Esophagus muscularis mucosa (tissue), 4 donors: ENCODE data around the gene SLC2A8. TPM values are rescaled to one million over a fixed set of nuclear protein-coding genes. Genes with fewer than 3 reads are reported as not detected.

ENCODE experiments used
- DNase-seq: peaks from one replicate; pipeline ENCODE4 v3.0.0-alpha.2; 2017; ENCODE audit errors: extremely low spot score
- H3K27ac ChIP-seq, 4 donors: fragments of 200-600 bp; sonication (generic); replicated peaks in 1 of 4; 1 replicate in 3 of 4; 2 replicates in 1 of 4; pipeline ENCODE4 v1.5.1; 2016 to 2019; ENCODE audit warnings: mild to moderate bottlenecking in 1 of 4
- H3K27me3 ChIP-seq, 4 donors: fragments of 200-600 bp; sonication (generic); one replicate each; pipeline versions ENCODE4 v1.5.1 to v1.6.0; 2016 to 2019
- H3K36me3 ChIP-seq, 4 donors: fragments of 200-600 bp; sonication (generic); one replicate each; pipeline ENCODE4 v1.5.1; 2016 to 2019
- H3K4me1 ChIP-seq, 4 donors: fragments of 200-600 bp; sonication (generic); one replicate each; pipeline ENCODE4 v1.5.1; 2016 to 2019
- H3K4me3 ChIP-seq, 4 donors: fragments of 200-600 bp; sonication (generic); 1 replicate in 2 of 4; 2 replicates in 2 of 4; pipeline ENCODE4 v1.5.1; 2016 to 2019; ENCODE audit warnings: mild to moderate bottlenecking in 4 of 4, moderate library complexity in 1 of 4
- H3K9me3 ChIP-seq, 4 donors: fragments of 200-600 bp; sonication (generic); 1 replicate in 3 of 4; 2 replicates in 1 of 4; pipeline ENCODE4 v1.5.1; 2016 to 2019
- CTCF ChIP-seq, 3 experiments: fragments of 200-600 bp in 2 of 3; fragments of 450-650 bp in 1 of 3; sonication (generic) in 2 of 3; IDR thresholded peaks; one replicate each; pipeline ENCODE4 v1.5.1; 2017 to 2019; ENCODE audit warnings: antibody characterized with exemption in 3 of 3, mild to moderate bottlenecking in 2 of 3, moderate library complexity in 1 of 3
- EP300 ChIP-seq: sonication (generic); formaldehyde crosslinking; IDR thresholded peaks from one replicate; pipeline ENCODE4 v1.6.1; 2017; ENCODE audit warnings: antibody characterized with exemption
- POLR2A ChIP-seq: fragments of 450-650 bp; IDR thresholded peaks from one replicate; pipeline ENCODE4 v1.6.1; 2017; ENCODE audit warnings: antibody characterized with exemption, moderate library complexity, mild to moderate bottlenecking, low read depth
- POLR2AphosphoS5 ChIP-seq, 2 donors: sonication (generic); formaldehyde crosslinking; IDR thresholded peaks; one replicate each; pipeline ENCODE4 v1.6.1; 2017; ENCODE audit warnings: antibody characterized with exemption in 2 of 2
- WGBS: methylation state at CpG from one replicate; pipeline ENCODE4 v1.1.5; 2018; 5-methylcytosine and 5-hydroxymethylcytosine counted together
- intact Hi-C: fragments of 100-400 bp; cut with DNase I; formaldehyde crosslinking; loops from one replicate; pipeline ENCODE4 v1.15.1; 2023
- total RNA-seq, 4 donors: library from RNA; depleted of rRNA; stranded (reverse); fragments of >200 nt; gene quantifications; one replicate each; pipeline versions ENCODE4 v1.1.0 to v1.2.1, GENCODE V29; 2016

Gene SLC2A8
- total RNA-seq, 4 donors from 2014 or later, result 27.0 to 34.5 (median 31.7) TPM

DNA sequence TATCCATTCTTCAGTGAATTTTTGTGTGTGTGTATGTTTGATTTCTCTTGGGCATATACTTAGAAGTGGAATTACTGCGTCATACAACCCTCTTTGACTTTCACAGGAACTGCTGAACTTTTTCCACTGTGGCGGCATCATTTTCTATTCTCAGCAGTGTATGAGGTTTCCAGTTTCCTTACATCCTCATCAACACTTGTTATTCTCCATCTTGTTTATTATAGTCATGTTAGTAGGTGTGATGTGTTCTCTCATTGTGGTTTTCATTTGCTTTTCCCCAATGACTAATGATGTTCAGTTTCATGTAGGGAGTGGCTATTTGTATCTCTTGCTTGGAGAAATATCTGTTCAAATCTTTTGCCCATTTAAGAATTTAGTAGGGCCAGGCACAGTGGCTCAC is 29.8 kb downstream of the SLC2A8 start:
- Histone ChIP-seq H3K4me1 (peaks cover 30 to 53% (median 42%) of the 10 kb centered on the region in 4 donors), H3K27me3 (no peaks in the 10 kb centered on the region), H3K36me3 (peaks cover 19 to 35% (median 33%) of the 10 kb centered on the region in 4 donors), H3K9me3 (no peaks in the 10 kb centered on the region), H3K4me3 (no peak overlapping the region), H3K27ac (no peak overlapping the region)
- intact Hi-C loops, result no loop called here
- TF ChIP-seq EP300 (no peak), CTCF (IDR thresholded peaks at IDR 0.05) (no peak), POLR2A (no peak), POLR2AphosphoS5 (IDR thresholded peaks at IDR 0.05) (no peak)
- no peak for DNase-seq
- WGBS, result 87% methylated on average over 2 of the region's 2 CpGs

DNA sequence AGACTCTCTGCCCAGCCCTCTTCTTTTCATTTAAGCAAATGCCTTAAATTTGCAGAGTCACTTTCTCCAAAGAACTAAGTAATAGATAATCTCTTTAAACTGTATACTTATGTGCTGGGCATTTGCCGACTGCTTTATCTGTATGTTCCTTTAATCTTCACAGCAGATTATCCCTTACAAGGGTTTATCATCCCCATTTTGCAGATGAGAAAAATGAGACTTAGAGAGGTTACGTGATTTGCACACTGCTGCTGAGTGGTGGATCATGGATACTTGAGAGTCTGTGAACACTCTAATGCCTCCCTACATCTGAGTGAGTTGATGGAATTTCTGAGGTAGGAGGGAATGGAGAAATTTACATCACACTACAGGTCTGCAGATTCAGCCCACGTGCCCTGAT is 31.4 kb downstream of the SLC2A8 start:
- Histone ChIP-seq H3K36me3 (peaks cover 19 to 41% (median 38%) of the 10 kb centered on the region in 4 donors), H3K27me3 (no peaks in the 10 kb centered on the region), H3K9me3 (no peaks in the 10 kb centered on the region), H3K27ac (no peak overlapping the region), H3K4me1 (peaks cover 17 to 37% (median 28%) of the 10 kb centered on the region in 4 donors), H3K4me3 (no peak overlapping the region)
- intact Hi-C loops, result no loop called here
- DNase-seq, result no peak
- no peak for TF ChIP-seq EP300
- no peak for TF ChIP-seq POLR2A
- no peak for TF ChIP-seq POLR2AphosphoS5 (IDR thresholded peaks at IDR 0.05)
- TF ChIP-seq CTCF (IDR thresholded peaks at IDR 0.05), result no peak
- WGBS, result 95% methylated on average over 3 of the region's 3 CpGs

DNA sequence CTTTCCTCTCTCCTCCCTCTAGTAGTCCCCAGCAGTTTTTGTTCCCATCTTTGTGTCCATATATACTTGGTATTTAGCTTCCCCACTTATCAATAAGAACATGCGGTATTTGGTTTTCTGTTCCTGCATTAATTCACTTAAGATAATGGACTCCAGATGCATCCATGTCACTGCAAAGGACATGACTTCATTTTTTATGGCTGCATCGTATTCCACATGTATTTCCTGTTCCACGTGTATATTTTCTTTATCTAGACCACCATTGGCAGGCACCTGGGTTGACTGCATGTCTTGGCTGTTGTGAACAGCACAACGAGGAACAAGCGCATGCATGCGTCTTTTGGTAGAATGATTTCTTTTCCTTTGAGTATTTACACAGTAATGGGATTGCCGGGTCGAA is 33.4 kb downstream of the SLC2A8 start:
- H3K36me3 ChIP-seq, result peaks cover 28 to 62% (median 58%) of the 10 kb centered on the region in 4 donors
- 96% methylated on average over 8 of the region's 8 CpGs for WGBS

DNA sequence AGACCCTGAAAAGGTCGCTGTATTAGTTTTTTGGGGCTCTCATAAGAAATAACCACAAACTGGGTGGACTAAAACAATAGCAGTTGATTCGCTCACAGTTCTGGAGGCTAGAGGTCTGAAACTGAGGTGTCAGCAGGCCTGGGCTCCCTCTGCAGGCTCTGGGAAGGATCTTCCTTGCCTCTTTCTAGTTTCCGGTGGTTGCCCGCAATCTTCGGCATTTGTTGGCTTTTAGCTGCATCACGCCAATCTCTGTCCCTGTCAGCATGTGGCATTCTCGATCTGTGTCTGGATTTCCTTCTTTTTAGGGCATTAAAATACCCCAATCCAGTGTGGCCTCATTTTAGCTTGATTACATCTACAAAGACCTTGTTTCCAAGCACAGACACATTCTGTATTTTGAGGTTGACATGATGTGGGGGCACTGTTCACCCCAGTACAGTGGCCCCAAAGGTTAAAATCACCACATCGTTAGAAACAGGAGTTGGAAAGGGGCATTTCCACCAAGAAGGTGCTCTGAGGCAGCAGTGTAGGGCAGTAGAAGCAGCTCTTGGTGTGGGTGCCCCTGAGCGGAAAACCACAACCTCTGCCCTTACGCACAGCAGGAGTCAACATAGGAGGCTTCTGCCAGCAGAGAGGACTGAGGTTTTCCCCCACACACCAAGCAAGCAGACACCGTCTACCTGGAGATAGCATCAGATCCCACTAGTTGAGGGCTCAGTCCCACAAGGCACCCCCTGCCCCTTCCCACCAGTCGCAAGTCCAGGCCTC is 40.7 kb downstream of the SLC2A8 start:
- WGBS, result 90% methylated on average over 12 of the region's 12 CpGs
- peaks cover 75 to 100% (median 98%) of the 10 kb centered on the region in 4 donors for H3K36me3 ChIP-seq

More for the DNA sequence above, 33.4 kb downstream of the SLC2A8 start:
- Histone ChIP-seq H3K27ac (no peak overlapping the region), H3K4me3 (no peak overlapping the region), H3K9me3 (no peaks in the 10 kb centered on the region), H3K4me1 (peaks cover 11 to 26% (median 18%) of the 10 kb centered on the region in 4 donors), H3K27me3 (no peaks in the 10 kb centered on the region)
- intact Hi-C loops, result no loop called here
- DNase-seq, result no peak
- no peak for TF ChIP-seq CTCF (IDR thresholded peaks at IDR 0.05)
- TF ChIP-seq POLR2A, result no peak
- TF ChIP-seq EP300, result no peak
- no peak for TF ChIP-seq POLR2AphosphoS5 (IDR thresholded peaks at IDR 0.05)

More for the DNA sequence above, 40.7 kb downstream of the SLC2A8 start:
- no peak overlapping the region for H3K4me3 ChIP-seq
- TF ChIP-seq EP300, result no peak
- TF ChIP-seq CTCF (IDR thresholded peaks at IDR 0.05), result no peak
- no peak for TF ChIP-seq POLR2AphosphoS5 (IDR thresholded peaks at IDR 0.05)
- TF ChIP-seq POLR2A, result no peak
- no peaks in the 10 kb centered on the region for H3K27me3 ChIP-seq
- intact Hi-C loops, result no loop called here
- no peak overlapping the region for H3K27ac ChIP-seq
- no peaks in the 10 kb centered on the region for H3K4me1 ChIP-seq
- H3K9me3 ChIP-seq, result no peaks in the 10 kb centered on the region
- DNase-seq, result no peak
